Activated naive CD8-positive, alpha-beta T cell treated with anti-CD3 and anti-CD28 coated beads for 36 hours (primary cell): Measurements from ENCODE around the gene VAMP2. TPM values are rescaled to one million over a fixed set of nuclear protein-coding genes. Genes with fewer than 3 reads are reported as not detected.
A peak's percentile ranks its signal among the peaks of the same experiment; 100 is the strongest.
"Not testable (repeated sequence)": the region's sequence is repeated elsewhere in the genome, so short reads cannot be mapped to it uniquely, and the experiment has no call there.

Experiments
- DNase-seq: peaks from one replicate; pipeline ENCODE4 v3.0.0; 2021
- H3K27ac Mint-ChIP-seq: one replicate; pipeline ENCODE4 v1.8.0; 2022; ENCODE audit warnings: mild to moderate bottlenecking, moderate library complexity, mixed read lengths
- H3K27me3 Mint-ChIP-seq: one replicate; pipeline ENCODE4 v1.8.0; 2022; ENCODE audit warnings: mild to moderate bottlenecking, mixed read lengths
- H3K36me3 Mint-ChIP-seq: one replicate; pipeline ENCODE4 v1.8.0; 2021; ENCODE audit warnings: mild to moderate bottlenecking, mixed read lengths
- H3K4me1 Mint-ChIP-seq: one replicate; pipeline ENCODE4 v1.8.0; 2021; ENCODE audit warnings: mixed read lengths
- H3K4me3 Mint-ChIP-seq: one replicate; pipeline ENCODE4 v1.8.0; 2022; ENCODE audit warnings: mild to moderate bottlenecking, moderate library complexity, mixed read lengths
- H3K9me3 Mint-ChIP-seq: one replicate; pipeline ENCODE4 v1.8.0; 2022; ENCODE audit warnings: mixed read lengths
- total RNA-seq, 2 experiments: library from RNA; stranded (reverse); gene quantifications; one replicate each; pipeline ENCODE4 v1.2.3, GENCODE V29; 2021

VAMP2 gene
- total RNA-seq, 2 experiments from 2014 or later, result 27.7 to 28.4 TPM

DNA sequence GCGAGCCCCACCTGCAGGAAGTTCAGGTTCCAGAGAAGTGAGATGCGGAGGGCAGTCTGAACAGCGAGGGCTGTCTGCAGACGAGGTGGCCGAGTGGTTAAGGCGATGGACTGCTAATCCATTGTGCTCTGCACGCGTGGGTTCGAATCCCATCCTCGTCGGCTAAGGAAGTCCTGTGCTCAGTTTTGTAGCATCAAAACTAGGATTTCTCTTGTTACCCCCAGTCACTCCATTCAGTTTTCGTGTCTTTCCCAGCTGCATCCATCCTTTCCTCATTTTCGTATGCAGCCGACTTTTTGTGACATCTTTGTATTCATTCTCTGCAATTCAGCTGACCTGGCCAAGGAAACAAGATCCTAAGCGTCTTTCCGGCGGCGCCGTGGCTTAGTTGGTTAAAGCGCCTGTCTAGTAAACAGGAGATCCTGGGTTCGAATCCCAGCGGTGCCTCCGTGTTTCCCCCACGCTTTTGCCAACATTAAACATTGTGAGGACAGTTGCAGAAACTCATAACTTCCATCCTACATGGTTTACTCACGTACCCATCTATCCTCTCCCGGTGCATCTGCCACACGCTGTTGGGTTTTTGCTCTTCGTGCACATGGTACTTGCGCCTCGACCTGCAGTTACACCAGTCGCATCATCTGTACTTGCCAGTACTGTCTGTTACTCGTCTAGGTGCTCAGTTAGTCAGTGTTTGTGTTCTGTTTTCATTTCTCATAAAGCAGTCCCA is 24.2 kb upstream of the VAMP2 start:
- H3K4me1 Mint-ChIP-seq, result peaks cover 11% of the 10 kb centered on the region
- no peaks in the 10 kb centered on the region for H3K36me3 Mint-ChIP-seq

DNA sequence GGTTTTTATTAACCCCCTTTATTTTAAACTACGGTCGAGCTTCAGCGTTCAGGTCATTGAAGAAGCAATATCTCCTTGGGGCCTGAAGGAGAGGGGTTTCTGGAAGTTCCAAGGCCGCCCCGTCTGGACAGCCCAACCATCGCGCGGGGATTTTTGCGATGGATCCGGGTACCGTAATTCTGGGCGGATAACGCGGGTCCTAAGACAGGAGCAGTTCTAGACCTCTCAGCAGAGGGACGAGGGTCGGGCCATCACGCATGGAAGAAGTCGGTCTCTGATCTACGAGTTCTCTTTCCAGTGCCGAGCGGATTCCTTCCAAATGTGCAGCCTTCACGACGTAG is 23.7 kb upstream of the VAMP2 start:
- Mint-ChIP-seq H3K27me3 (no peaks in the 10 kb centered on the region), H3K4me3 (no peak overlapping the region), H3K36me3 (no peaks in the 10 kb centered on the region), H3K4me1 (peaks cover 12% of the 10 kb centered on the region), H3K9me3 (no peaks in the 10 kb centered on the region), H3K27ac (no peak overlapping the region)
- DNase-seq, result no peak

More for the DNA sequence above, 24.2 kb upstream of the VAMP2 start:
- H3K4me3 Mint-ChIP-seq, result no peak overlapping the region
- no peak overlapping the region for H3K27ac Mint-ChIP-seq
- no peaks in the 10 kb centered on the region for H3K9me3 Mint-ChIP-seq
- H3K27me3 Mint-ChIP-seq, result no peaks in the 10 kb centered on the region
- DNase-seq, result peak; percentile 93

DNA sequence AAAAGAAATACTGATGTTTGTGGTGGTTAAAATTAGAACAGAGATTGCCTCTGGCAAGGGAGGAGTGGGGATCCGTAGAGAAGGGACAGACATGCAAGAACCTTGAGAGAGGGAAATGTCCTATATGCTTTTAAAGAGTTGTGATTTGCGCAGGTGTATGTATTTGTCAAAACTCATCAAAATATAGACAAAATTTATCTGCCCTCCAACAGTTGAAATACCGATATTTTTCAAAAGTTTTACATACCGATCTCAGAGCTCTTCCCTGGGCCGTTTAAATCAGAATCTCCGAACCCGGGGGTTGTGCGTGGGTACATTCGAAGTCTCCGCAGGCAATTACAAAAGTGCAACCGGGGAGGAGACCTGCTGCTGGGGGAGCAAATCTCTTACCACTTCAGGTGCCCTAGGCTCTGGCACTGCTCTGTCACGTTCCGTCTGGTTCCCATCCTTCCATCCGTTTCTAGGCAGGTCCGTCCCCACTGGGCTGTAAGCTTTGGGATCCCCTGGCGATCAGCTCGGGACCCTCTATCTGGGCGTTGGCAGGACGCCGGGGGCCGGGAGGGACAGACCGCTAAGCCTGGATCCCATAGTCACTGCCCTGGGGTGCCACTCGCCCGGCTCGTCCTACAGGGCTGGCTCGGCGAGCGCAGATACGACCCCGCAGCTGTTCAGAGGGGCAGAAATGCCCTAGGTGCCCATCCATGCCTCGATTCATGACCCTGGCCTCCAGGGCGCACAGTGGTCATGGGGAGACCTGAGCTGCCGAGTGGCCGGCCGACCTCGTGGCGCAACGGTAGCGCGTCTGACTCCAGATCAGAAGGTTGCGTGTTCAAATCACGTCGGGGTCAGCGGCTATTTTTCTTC is 23.1 kb upstream of the VAMP2 start:
- H3K27me3 Mint-ChIP-seq, result no peaks in the 10 kb centered on the region
- H3K4me1 Mint-ChIP-seq, result peaks cover 11% of the 10 kb centered on the region
- H3K9me3 Mint-ChIP-seq, result no peaks in the 10 kb centered on the region
- H3K4me3 Mint-ChIP-seq, result no peak overlapping the region
- H3K27ac Mint-ChIP-seq, result no peak overlapping the region
- peak; percentile 87 for DNase-seq
- H3K36me3 Mint-ChIP-seq, result no peaks in the 10 kb centered on the region

DNA sequence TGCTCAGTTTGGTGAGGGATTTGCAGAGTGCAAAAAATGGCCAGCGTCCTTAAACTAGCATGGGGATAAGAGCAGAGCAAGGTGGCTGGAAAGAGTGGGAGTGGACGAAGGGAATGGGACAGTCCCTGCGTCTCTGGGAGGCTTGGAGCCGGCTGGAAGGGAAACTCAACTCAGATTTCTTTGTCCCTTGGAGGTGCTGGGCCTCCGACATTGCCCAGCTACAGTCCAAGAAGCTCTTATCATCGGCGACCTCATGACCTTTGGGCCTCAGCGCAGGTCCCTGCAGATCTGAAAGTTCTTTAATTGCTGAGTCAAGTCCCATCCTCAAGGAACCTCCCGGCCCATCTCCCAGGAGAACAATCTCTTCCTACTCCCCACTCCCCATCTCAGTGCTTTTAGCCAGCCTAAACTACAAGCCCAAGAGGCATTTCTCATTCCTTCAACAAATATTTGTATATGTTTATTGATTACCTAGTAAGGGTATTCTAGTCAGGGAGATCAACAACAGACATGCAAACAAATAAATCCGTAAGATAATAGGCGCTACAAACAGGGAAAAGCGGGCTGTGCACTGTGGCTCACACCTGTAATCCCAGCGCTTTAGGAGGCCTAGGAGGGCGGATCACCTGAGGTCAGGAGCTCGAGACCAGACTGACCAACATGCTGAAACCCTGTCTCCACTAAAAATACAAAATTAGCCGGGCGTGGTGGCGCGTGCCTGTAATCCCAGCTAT is 14.4 kb upstream of the VAMP2 start:
- Mint-ChIP-seq H3K4me1 (peaks cover 34% of the 10 kb centered on the region), H3K36me3 (no peaks in the 10 kb centered on the region), H3K27ac (peak overlapping the region; percentile 90), H3K4me3 (peak overlapping the region; percentile 95), H3K27me3 (peaks cover 4% of the 10 kb centered on the region), H3K9me3 (no peaks in the 10 kb centered on the region)
- DNase-seq, result no peak

DNA sequence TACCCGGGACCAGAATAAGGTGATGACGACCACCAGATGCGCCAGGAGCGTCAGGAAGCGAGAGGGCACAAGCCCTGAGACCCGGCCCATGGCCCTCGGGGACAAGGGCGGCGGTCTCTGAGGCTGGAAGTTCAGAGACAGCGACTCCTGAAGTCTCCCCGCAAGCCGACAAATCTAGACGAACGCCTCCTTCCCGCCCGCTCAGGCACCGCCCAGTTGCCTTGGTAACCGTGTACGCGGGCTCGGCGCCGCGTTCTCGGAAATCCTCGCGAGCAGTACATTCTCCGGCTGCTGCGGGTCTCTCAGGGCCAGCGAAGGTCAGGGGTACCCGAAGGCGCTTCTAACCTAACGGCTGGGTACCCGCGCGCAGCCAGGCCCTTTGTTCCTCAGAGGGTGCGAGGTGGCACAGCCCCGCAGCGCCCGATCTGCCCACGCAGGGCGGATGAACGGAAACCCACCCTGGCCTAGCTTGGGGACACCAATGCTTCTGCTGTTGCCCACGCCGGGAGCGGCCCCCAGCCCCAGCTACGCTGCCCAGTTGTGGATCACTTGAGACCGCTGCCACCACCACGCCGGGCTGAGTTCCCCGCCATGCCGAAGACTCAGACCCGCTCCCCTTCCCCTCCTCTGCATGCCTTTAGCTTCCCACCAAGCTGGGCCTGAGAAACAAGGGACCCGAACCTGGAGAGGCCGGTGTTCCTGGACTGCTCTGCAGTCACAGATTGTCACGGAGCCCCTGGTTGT is 13.6 kb upstream of the VAMP2 start, which contains the start of gene TMEM107:
Gene TMEM107 (minus strand): TSS at position 184 of the 744 bp plus-strand sequence. CDS start 94 bp downstream, at position 90.
- Mint-ChIP-seq H3K36me3 (no peaks in the 10 kb centered on the region), H3K4me1 (peaks cover 32% of the 10 kb centered on the region), H3K27ac (peak within 1 kb of the TSS; percentile 90), H3K27me3 (peaks cover 4% of the 10 kb centered on the region), H3K9me3 (no peaks in the 10 kb centered on the region), H3K4me3 (peak within 1 kb of the TSS; percentile 95)
- DNase-seq, result peak; percentile 88

DNA sequence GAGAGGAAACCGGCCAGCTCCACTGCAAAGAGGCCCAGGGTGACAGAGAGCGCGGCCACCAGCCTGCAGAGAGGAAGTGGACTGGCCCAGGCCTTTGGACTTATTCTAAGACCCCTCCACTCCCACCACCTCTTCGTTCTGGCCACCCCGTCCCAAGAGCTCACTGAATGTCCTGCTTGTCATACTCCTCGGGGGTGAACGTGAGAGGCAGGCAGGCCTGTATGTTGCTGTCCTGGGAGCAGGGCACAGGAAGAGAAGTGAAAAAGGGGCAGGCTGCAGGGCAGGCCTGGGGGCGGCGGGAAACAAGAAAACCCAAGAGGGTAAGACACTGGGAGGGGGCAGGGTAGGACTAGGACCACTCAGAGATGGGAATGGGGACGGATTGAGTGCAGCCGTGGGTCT is 13.0 kb upstream of the VAMP2 start:
- Mint-ChIP-seq H3K36me3 (no peaks in the 10 kb centered on the region), H3K4me1 (peaks cover 31% of the 10 kb centered on the region), H3K4me3 (peak overlapping the region; percentile 95), H3K27me3 (peaks cover 4% of the 10 kb centered on the region), H3K9me3 (no peaks in the 10 kb centered on the region), H3K27ac (peak overlapping the region; percentile 90)
- no peak for DNase-seq

DNA sequence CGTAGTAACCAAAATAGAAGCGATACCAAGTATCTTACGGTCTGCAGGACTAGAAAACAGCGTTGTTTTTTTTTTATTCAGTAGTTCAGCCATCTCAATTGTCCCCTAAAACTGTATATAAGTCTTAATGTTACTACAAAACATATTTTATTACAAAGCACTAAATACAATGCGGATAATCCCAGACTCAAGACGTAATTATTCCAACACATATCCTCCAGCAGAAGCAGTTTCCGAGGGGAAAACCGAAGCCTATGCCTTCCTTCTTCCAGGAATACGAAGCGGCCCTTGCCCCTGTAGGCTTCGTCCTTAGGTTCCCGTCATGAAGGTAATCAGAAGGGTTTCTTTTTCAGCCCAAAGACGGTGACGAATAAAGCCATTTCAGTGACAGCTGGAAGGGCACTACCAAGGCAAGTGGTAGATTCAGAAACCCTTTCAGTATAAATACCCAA is 11.1 kb upstream of the VAMP2 start:
- DNase-seq, result no peak
- H3K27me3 Mint-ChIP-seq, result peaks cover 4% of the 10 kb centered on the region

DNA sequence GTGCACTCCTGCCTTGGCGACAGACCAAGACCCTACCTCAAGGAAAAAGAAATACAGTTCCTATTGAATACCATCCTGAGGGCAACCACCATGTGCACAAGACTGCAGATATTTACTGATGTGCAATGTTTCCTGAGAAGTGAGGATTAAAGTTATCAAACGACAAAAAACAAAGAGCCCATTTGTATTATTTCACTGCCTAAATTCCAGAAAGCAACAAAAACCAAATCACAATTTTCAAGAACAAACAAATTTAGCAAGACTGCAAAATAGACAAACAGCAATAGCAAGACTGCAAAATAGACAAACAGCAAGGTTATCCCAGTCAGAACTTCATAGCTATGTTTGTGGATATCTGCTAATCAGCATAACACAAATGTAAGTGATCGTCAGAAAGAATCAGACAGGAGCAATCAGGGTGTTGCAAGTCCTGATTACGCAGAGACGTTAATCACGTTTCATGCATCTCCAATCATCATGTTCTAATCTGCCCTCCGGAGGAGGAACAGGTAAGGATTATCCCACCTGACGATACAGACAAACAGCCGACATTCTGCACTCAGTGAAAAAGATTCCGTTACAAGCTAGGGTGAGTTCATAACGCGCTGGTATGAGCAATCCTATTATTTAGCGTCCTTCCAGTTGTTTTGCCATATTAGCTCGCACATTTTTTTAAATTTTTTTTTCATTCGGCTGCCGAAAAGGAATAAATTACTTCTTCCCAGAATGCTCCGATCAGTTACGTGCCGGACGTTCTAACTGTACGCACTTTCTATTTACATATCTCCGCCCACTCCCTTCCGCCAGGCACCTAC is 10.5 kb upstream of the VAMP2 start:
- H3K4me3 Mint-ChIP-seq, result peak overlapping the region; percentile 83
- DNase-seq, result peak; percentile 78
- H3K4me1 Mint-ChIP-seq, result peaks cover 31% of the 10 kb centered on the region
- peaks cover 4% of the 10 kb centered on the region for H3K27me3 Mint-ChIP-seq
- H3K9me3 Mint-ChIP-seq, result no peaks in the 10 kb centered on the region
- H3K27ac Mint-ChIP-seq, result peak overlapping the region; percentile 100
- H3K36me3 Mint-ChIP-seq, result no peaks in the 10 kb centered on the region

More for the DNA sequence above, 11.1 kb upstream of the VAMP2 start:
- Mint-ChIP-seq H3K9me3 (no peaks in the 10 kb centered on the region), H3K4me3 (peak overlapping the region; percentile 83), H3K36me3 (no peaks in the 10 kb centered on the region), H3K27ac (peak overlapping the region; percentile 100), H3K4me1 (peaks cover 31% of the 10 kb centered on the region)

DNA sequence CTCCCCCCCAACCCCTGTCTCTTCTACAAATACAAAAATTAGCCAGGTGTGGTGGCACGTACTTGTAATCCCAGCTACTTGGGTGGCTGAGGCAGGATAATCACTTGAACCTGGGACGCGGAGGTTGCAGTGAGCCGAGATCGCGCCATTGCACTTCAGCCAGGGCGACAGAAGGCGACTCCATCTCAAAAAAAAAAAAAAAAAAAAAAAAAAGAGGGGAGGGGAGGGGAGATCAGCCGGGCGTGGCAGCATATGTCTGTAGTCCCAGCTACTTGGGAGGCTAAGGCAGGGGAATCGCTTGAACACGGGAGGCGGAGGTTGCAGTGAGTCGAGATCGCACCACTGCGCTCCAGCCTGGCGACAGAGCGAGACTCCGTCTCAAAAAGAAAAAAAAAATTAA is 7.4 kb upstream of the VAMP2 start:
- H3K27ac Mint-ChIP-seq, H3K4me3 Mint-ChIP-seq, H3K9me3 Mint-ChIP-seq, H3K36me3 Mint-ChIP-seq, DNase-seq, H3K27me3 Mint-ChIP-seq: not testable (repeated sequence)
- H3K4me1 Mint-ChIP-seq, result peaks cover 21% of the 10 kb centered on the region

DNA sequence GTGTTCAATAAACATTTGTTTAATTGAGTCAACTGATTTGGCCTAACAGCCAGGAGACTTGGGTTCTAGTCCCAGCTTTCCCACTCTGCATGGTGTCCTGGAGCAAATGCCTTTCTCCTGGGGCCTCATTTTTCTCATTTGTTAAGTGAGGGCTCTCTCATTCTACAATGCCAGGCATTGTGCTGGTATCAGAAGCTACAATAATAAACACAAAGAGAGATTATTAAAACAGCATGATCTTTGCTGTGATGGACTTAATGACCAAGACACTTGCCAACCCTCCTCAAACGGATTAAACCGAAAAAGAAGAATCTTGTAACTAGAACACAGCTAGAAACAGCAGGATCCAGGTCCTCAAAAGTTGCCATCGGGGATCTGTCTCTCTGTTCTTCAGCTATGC is 4.8 kb upstream of the VAMP2 start:
- H3K9me3 Mint-ChIP-seq, result no peaks in the 10 kb centered on the region
- no peak overlapping the region for H3K4me3 Mint-ChIP-seq
- no peaks in the 10 kb centered on the region for H3K27me3 Mint-ChIP-seq
- no peak overlapping the region for H3K27ac Mint-ChIP-seq
- no peaks in the 10 kb centered on the region for H3K36me3 Mint-ChIP-seq
- H3K4me1 Mint-ChIP-seq, result peaks cover 23% of the 10 kb centered on the region
- no peak for DNase-seq

DNA sequence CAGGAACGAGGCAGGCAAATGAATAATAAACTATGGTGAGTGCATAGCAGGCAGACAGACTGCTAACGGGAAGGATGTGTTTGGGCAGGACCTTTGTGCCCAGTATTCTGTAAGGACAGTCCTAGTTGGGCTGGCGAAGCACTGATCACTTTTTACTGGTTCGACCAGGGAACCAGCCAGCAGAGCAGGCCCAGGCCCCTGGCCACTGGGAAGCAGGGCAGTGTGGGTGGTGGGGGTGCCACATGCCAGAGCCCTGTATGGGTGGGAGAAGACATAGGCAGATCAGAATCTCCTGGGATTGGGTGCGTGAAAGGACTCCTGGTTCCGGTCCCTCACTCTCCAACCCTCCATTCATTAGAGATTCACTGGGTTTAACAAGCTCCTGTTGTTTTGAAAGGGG is 4.0 kb upstream of the VAMP2 start:
- H3K4me3 Mint-ChIP-seq, result no peak overlapping the region

DNA sequence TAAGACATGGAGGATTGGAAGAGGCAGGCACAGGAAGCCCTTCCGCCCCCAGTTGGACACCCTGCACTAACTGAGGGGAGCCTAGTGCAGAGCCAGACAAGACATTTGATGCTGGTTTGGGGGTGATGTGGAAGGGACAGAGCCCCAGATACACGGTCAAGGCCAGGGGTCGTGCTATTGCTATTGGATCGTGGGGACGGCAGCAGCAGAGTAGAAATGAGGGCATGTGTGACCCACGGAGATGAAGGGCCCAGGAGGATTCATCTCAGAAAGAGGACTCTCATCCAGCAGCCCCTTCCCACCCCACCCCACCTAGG is 2.0 kb upstream of the VAMP2 start:
- H3K27ac Mint-ChIP-seq, result peak overlapping the region; percentile 99
- H3K9me3 Mint-ChIP-seq, result no peaks in the 10 kb centered on the region
- H3K27me3 Mint-ChIP-seq, result no peaks in the 10 kb centered on the region
- DNase-seq, result no peak
- peaks cover 42% of the 10 kb centered on the region for H3K4me1 Mint-ChIP-seq
- H3K36me3 Mint-ChIP-seq, result peaks cover 15% of the 10 kb centered on the region
- H3K4me3 Mint-ChIP-seq, result peak overlapping the region; percentile 86

More for the DNA sequence above, 4.0 kb upstream of the VAMP2 start:
- Mint-ChIP-seq H3K4me1 (peaks cover 23% of the 10 kb centered on the region), H3K9me3 (no peaks in the 10 kb centered on the region), H3K36me3 (peaks cover 2% of the 10 kb centered on the region), H3K27ac (peak overlapping the region; percentile 17), H3K27me3 (no peaks in the 10 kb centered on the region)
- no peak for DNase-seq

DNA sequence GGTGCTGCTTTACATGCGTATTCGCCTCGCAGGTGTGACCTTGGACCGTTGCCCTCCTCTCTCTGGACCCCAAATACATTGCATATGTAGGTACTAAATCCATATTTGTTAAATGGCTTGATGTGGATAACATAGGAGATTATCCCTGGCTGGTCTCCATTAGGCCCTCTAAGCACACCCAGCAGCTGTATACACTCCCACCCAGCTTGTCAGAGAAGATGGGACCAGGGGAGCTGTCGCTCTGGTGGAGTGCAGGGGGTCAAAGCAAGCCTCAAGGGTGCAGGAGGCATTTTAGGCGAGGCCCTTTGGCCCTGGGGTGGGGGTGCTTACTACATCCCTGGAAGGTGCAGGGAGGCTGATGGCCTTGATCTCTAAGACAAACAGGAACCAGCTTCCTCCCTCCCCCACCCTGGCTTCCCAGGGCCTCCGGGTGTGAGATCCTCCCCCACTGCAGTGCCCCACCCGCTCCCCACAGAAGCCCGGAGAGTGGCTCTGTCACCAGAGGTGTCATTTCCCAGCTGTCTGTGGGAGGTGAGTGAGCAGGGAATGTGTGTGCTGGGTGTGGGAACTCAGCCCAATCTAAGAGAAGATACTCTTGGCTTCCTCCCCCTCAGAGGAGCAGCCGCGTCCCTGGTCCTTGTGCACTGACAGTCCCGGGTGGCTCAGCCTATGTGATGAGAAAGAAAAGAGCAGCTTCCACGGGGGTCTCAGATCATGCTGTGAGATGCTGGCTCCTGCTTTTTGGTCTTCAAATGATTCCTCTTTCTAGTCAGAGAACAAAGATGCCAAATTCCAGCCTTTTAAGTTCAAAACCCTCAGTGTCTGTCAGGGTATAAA is 1.4 kb upstream of the VAMP2 start:
- Mint-ChIP-seq H3K4me3 (peak overlapping the region; percentile 86), H3K4me1 (peaks cover 47% of the 10 kb centered on the region), H3K27ac (peak overlapping the region; percentile 99), H3K36me3 (peaks cover 16% of the 10 kb centered on the region), H3K27me3 (no peaks in the 10 kb centered on the region), H3K9me3 (no peaks in the 10 kb centered on the region)
- peak; percentile 76 for DNase-seq
